A549 treated with CORT108297 at 1 μM for 4 hours (cell line): ENCODE results near the gene SLC12A2. TPM values are rescaled to one million over a fixed set of nuclear protein-coding genes. Genes with fewer than 3 reads are reported as not detected.

Source experiments
- total RNA-seq: library from RNA; stranded (reverse); fragments of 200-300 nt; extraction: Qiagen RNA extraction; gene quantifications from 5 replicates; pipeline ENCODE4 v1.2.3, GENCODE V29; 2022

Gene SLC12A2
- total RNA-seq = 10.5 to 13.4 TPM (median 12.4 TPM) in 5 replicates

DNA sequence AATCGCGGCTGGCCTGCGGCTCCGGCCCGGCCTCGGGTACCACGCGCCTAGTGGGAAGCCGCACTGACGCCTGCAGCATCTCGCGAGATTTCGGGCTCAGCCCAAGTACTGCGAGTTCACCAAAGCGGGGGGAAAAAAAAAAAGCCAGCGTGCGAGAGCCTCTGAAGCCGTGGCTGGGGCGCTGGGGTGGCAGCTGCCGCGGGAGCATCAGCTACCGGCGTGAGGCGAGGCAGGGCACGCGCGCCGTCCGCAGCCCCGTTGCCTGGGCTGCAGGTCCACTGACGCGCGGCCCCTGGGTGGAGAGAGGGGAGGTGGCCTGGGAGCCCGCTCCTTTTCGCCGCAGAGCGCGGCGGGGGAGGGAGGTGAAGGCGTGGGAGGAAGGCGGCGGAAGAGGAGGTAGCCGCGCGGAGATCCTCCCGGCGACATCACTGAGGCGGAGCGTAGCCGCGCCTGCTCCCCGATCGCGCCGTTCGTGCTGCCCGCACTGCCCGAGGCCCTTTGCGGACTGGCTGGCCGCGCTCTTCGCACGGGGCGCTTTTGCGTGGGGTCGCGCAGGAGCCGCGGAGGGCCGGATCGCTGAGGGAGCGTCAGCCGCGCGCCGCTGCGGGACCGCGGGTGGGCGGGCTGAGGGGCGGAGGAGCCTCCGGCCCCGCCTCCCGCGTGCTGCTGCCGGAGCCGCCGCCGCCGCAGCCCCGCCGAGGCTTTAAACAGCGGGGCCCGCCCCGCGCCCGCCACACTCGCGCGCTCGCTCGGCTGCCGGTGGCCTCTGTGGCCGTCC lies at the start of gene SLC12A2:
Gene SLC12A2, plus strand, starts transcription at position 734 of the 778 bp plus-strand sequence. CDS start 189 bp downstream, outside the sequence.

